K562 (cell line): ENCODE measurements around the gene COL4A2. TPM values are rescaled to one million over a fixed set of nuclear protein-coding genes. Genes with fewer than 3 reads are reported as not detected.

ENCODE experiments used
- ARID4B ChIP-seq: sonication (generic); formaldehyde crosslinking; IDR thresholded peaks from 2 replicates; pipeline ENCODE4 v1.8.0; 2022; ENCODE audit warnings: mild to moderate bottlenecking, missing genetic modification reagents
- ATF1 ChIP-seq, 2 experiments: fragments of 450-650 bp in 1 of 2; IDR thresholded peaks; 2 replicates each; pipeline ENCODE4 v1.6.1; 2016; ENCODE audit warnings: missing compliant biosample characterization in 1 of 2, missing genetic modification characterization in 1 of 2
- GABPA ChIP-seq: fragments of 200-800 bp; sonication (Bioruptor generic); conservative IDR thresholded peaks from 2 replicates; pipeline ENCODE4 v1.6.1; 2016; ENCODE audit warnings: low read depth, missing genetic modification characterization, missing compliant biosample characterization
- GATA2 ChIP-seq: sonication (generic); formaldehyde crosslinking; IDR thresholded peaks from 2 replicates; pipeline ENCODE4 v1.4.0; 2020; ENCODE audit warnings: mild to moderate bottlenecking, missing genetic modification reagents
- HDAC1 ChIP-seq, 2 experiments: fragments of 450-650 bp; IDR thresholded peaks; 2 replicates each; pipeline ENCODE4 v1.6.1; 2016 to 2017; ENCODE audit warnings: inconsistent platforms in 1 of 2, mild to moderate bottlenecking in 1 of 2, moderate library complexity in 1 of 2
- MAFF ChIP-seq: IDR thresholded peaks from 2 replicates; pipeline ENCODE4 v1.6.1; 2012; ENCODE audit warnings: low read length, improper control_type of control experiment
- NR2C2 ChIP-seq, 2 experiments: fragments of 200-800 bp in 1 of 2; sonication (Bioruptor generic) in 1 of 2; sonication (generic) in 1 of 2; formaldehyde crosslinking in 1 of 2; IDR thresholded peaks; 2 replicates each; pipeline versions ENCODE4 v1.6.1 to v1.8.0; 2016 to 2022; ENCODE audit warnings: mild to moderate bottlenecking in 1 of 2, missing compliant biosample characterization in 1 of 2, missing genetic modification characterization in 1 of 2, missing genetic modification reagents in 1 of 2
- PHB2 ChIP-seq: fragments of 450-650 bp; IDR thresholded peaks from 2 replicates; pipeline ENCODE4 v1.6.1; 2017; ENCODE audit warnings: low read depth
- REST ChIP-seq, 2 experiments: fragments of 450-650 bp; formaldehyde crosslinking in 1 of 2; IDR thresholded peaks; 2 replicates each; pipeline versions ENCODE4 v1.4.0 to v1.6.1; 2014 to 2020; ENCODE audit warnings: mild to moderate bottlenecking in 2 of 2, borderline replicate concordance in 1 of 2, low read depth in 1 of 2
- SP2 ChIP-seq: IDR thresholded peaks from 2 replicates; pipeline ENCODE4 v1.6.1; 2011; ENCODE audit warnings: mild to moderate bottlenecking, low read depth, low read length, moderate library complexity; ENCODE audit not compliant: poor library complexity, severe bottlenecking; ENCODE audit errors: extremely low read depth
- polyA plus RNA-seq, 8 experiments: library from polyadenylated mRNA; depleted of rRNA in 4 of 8; stranded (reverse) in 5 of 8; unstranded in 3 of 8; fragments of >200 nt; fragmentation: Nextera tagmentation in 2 of 8; fragmentation: Illumina TruSeq in 1 of 8; extraction: Ambion mirVana in 2 of 8; extraction: Trizol in 1 of 8; gene quantifications; 2 replicates each; pipeline versions ENCODE4 v1.2.1 to v1.2.3, GENCODE V29; 2011 to 2014; ENCODE audit warnings: inconsistent platforms in 1 of 8, missing spikeins in 1 of 8
- total RNA-seq, 7 experiments: library from RNA; depleted of rRNA in 6 of 7; stranded (reverse); fragments of >200 nt in 6 of 7; fragmentation: Illumina TruSeq in 2 of 7; extraction: Trizol in 2 of 7; gene quantifications; 2 replicates each; pipeline versions ENCODE4 v1.2.1 to v1.2.3, GENCODE V29; 2011 to 2021; ENCODE audit warnings: low replicate concordance in 1 of 7

Gene COL4A2
- total and polyA plus RNA-seq, 9 of the 15 experiments (the other 6 are each of a cell fraction or from before 2014, with no cell fraction given), result 0.13 to 15.2 (median 8.1) TPM

DNA sequence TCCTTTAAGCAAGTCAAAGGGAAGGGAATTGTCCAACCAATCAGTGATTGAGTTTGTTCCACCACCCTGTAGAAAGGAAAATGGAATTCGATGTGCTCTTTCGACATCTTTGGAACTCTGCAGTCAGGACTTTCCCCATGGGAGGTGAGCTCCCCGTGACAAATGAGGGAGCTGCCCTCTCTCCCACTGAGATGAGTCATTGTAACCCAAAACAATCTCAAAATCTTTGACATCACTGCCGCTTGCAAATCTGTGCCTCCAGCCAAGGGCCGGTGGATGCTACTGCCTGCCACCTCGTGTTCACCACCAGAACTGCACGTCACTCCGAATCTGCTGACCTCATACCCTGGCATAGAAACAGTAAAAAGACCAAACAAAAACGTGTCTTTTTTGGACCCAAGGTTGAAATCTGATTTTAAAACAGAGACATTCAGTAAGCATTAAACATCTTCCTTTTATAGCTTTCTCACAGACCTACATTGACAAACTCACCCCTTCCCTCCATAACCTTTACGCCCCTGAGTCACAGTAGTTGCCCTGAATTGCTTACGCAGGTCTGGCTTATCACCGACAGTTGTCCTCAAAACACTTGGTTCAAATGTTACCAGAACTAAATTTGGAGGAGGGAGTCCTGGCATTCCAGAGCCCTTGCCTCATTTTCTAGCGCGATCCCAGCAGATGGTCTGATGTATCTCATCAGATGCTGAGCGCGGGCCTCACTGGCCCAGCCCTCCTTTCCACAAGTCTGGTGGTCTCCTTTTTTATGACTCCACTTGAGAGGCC, 105.2 kb downstream of the COL4A2 start (continued):
- TF ChIP-seq REST (IDR thresholded peaks at IDR 0.05; ENCODE audit: borderline replicate concordance) (peak; percentile 63; the same call in 1 of the 2 replicates), REST (CRISPR knock-in tag; IDR thresholded peaks at IDR 0.05; ENCODE audit: low read depth) (no peak), ATF1 (CRISPR knock-in tag; IDR thresholded peaks at IDR 0.05) (no peak), ATF1 (tag; IDR thresholded peaks at IDR 0.05) (peak; percentile 80), ARID4B (CRISPR knock-in tag) (no peak), SP2 (no peak), HDAC1 (IDR thresholded peaks at IDR 0.05) (peak in 1 of 2 experiments; percentile 87; a peak in 2 of 4 replicates), MAFF (peak; percentile 50; the same call in 1 of the 2 replicates), GATA2 (CRISPR knock-in tag) (0 out of 2 replicates have a peak, but pooled peaks have one; percentile 32), PHB2 (no peak), GABPA (0 out of 2 replicates have a peak, but pooled peaks have one; percentile 40), NR2C2 (CRISPR knock-in tag; IDR thresholded peaks at IDR 0.05) (no peak), NR2C2 (tag; IDR thresholded peaks at IDR 0.05) (peak; percentile 28; the same call in 1 of the 2 replicates)
